Right atrium auricular region (tissue), 2 donors: Measurements from ENCODE around the gene RNASE12. TPM values are rescaled to one million over a fixed set of nuclear protein-coding genes. Genes with fewer than 3 reads are reported as not detected.

Experiments
- DNase-seq: peaks from one replicate; pipeline ENCODE4 v3.0.0-alpha.2; 2019; ENCODE audit warnings: low spot score
- H3K27ac ChIP-seq, 2 donors: fragments of 200-600 bp; sonication (generic); 1 replicate in 1 of 2; 2 replicates in 1 of 2; pipeline ENCODE4 v1.5.1; 2016 to 2019
- H3K27me3 ChIP-seq, 2 donors: fragments of 200-600 bp; sonication (generic); one replicate each; pipeline versions ENCODE4 v1.5.1 to v1.6.0; 2017 to 2019
- H3K36me3 ChIP-seq: fragments of 200-600 bp; sonication (generic); one replicate; pipeline ENCODE4 v1.5.1; 2016
- H3K4me1 ChIP-seq, 2 donors: fragments of 200-600 bp; sonication (generic); one replicate each; pipeline versions ENCODE4 v1.5.1 to v1.6.0; 2017 to 2019
- H3K4me3 ChIP-seq, 2 donors: fragments of 200-600 bp; sonication (generic); 1 replicate in 1 of 2; 2 replicates in 1 of 2; pipeline ENCODE4 v1.5.1; 2017 to 2019; ENCODE audit warnings: mild to moderate bottlenecking in 1 of 2, moderate library complexity in 1 of 2
- H3K9me3 ChIP-seq, 2 donors: fragments of 200-600 bp; sonication (generic); one replicate each; pipeline ENCODE4 v1.5.1; 2019
- total RNA-seq, 2 donors: library from RNA; depleted of rRNA; stranded (reverse); fragments of >200 nt; gene quantifications; one replicate each; pipeline ENCODE4 v1.1.0, GENCODE V29; 2016
- TF ChIP-seq, protein P1 (sequence below), 2 donors: fragments of 200-600 bp; sonication (generic); IDR thresholded peaks; one replicate each; pipeline ENCODE4 v1.5.1; 2019; ENCODE audit warnings: antibody characterized with exemption in 2 of 2

RNASE12 gene
- total RNA-seq, 2 donors from 2014 or later = not detected

DNA sequence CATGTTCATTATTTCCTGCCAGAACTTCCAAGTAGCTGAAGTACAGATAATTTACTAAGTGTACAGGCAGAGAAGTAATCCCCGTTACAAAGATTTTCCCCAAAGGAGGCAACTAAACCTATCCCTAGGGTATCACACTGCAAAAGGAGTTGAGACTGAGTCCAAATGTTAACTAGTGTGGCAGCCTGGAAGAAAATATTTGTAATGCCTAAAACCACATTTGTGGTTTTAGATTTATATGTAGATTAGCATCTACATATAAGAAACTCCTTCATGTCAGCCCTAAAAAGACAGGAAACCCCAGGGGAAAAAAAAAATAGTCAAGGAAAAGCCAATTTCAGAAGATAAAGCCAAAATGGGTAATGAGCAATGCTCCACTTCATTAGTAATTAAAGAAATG, 1.4 kb upstream of the RNASE12 start:
- H3K36me3 ChIP-seq = no peaks in the 10 kb centered on the region
- no peaks in the 10 kb centered on the region for H3K4me1 ChIP-seq
- TF ChIP-seq, protein P1, sequence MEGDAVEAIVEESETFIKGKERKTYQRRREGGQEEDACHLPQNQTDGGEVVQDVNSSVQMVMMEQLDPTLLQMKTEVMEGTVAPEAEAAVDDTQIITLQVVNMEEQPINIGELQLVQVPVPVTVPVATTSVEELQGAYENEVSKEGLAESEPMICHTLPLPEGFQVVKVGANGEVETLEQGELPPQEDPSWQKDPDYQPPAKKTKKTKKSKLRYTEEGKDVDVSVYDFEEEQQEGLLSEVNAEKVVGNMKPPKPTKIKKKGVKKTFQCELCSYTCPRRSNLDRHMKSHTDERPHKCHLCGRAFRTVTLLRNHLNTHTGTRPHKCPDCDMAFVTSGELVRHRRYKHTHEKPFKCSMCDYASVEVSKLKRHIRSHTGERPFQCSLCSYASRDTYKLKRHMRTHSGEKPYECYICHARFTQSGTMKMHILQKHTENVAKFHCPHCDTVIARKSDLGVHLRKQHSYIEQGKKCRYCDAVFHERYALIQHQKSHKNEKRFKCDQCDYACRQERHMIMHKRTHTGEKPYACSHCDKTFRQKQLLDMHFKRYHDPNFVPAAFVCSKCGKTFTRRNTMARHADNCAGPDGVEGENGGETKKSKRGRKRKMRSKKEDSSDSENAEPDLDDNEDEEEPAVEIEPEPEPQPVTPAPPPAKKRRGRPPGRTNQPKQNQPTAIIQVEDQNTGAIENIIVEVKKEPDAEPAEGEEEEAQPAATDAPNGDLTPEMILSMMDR (IDR thresholded peaks at IDR 0.05) = no peak
- H3K9me3 ChIP-seq = no peaks in the 10 kb centered on the region
- no peak for DNase-seq
- no peak overlapping the region for H3K27ac ChIP-seq
- H3K4me3 ChIP-seq = no peak overlapping the region
- H3K27me3 ChIP-seq = no peaks in the 10 kb centered on the region

DNA sequence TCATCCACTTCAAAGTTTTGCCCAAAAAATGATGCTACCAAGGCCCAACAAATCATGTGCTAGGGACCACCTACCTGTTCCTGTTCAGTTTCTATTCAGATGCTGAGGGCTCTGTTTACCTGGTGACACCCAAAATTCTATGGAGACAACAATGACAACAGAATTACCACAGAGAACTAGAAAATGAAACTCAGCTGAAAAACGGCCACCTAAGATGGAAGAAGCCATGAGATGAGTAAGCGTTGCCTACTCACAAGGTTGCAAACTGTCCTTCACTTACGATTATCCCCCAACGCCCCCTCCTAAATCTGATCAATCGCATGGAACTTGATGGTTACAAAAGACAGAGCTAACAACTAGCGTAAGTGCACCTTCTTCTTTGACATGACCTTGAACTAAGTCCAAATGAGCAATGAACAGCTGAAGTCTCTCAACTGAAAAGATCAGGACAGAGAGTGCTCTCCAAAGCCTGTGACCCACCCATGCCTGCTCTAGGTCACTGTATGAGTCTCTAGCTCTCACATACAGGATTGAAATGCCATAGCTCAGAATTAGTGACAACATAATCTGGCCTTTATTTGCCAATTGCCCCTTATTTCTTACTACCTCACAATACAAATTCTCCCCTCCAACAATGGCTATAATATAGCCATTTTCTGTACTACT, 3.6 kb downstream of the RNASE12 start, which contains the start of gene RNASE11:
Gene RNASE11, minus strand, starts transcription at position 513 of the 666 bp plus-strand sequence.
- TF ChIP-seq, protein P1 (IDR thresholded peaks at IDR 0.05) = no peak
- Histone ChIP-seq H3K4me1 (no peaks in the 10 kb centered on the region), H3K36me3 (no peaks in the 10 kb centered on the region), H3K4me3 (no peak within 1 kb of the TSS), H3K27ac (no peak within 1 kb of the TSS), H3K9me3 (no peaks in the 10 kb centered on the region), H3K27me3 (no peaks in the 10 kb centered on the region)
- DNase-seq = no peak

DNA sequence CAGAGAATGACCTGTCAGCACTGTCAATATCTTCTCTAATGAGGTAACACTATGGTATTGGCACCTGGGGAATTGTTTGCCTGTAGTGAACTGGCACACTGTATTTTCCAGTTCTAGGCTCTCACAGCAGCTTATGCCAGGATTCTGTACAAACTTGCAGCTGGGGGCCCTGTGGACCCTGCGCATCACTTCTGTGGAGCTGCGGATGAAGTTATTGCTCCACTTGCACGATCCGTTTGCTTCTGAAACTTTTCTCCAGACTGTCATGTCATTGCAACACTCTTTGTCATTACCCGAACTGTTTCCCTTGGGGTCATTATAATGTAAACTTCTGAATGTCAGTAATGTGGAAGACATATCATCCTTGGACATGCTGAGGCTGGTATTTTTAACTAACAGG, 7.3 kb downstream of the RNASE12 start:
- Histone ChIP-seq H3K4me3 (no peak overlapping the region), H3K27me3 (no peaks in the 10 kb centered on the region), H3K9me3 (no peaks in the 10 kb centered on the region), H3K27ac (no peak overlapping the region), H3K36me3 (no peaks in the 10 kb centered on the region), H3K4me1 (no peaks in the 10 kb centered on the region)
- no peak for DNase-seq
- TF ChIP-seq, protein P1 (IDR thresholded peaks at IDR 0.05) = no peak

DNA sequence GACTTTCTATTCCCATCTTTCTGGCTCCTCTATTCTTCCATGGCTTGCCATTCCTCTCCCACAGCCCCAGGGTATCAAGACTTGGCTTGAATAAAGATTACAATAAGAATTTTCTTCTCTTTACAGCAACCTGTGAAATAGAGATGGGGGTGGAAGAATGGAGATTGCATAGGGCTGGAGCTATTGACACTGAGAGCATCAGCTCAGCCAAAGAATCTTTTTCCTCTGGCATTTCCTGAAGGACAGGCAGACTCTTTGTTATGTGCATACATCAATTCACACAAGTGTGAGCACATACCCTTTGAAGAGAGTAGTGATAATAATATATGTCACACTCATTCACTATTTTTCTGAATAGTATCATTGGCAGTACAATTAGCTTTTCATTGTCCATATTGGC, 8.0 kb downstream of the RNASE12 start:
- DNase-seq = no peak
- no peak overlapping the region for H3K27ac ChIP-seq
- H3K9me3 ChIP-seq = no peaks in the 10 kb centered on the region
- no peaks in the 10 kb centered on the region for H3K4me1 ChIP-seq
- TF ChIP-seq, protein P1 (IDR thresholded peaks at IDR 0.05) = no peak
- H3K36me3 ChIP-seq = no peaks in the 10 kb centered on the region
- H3K27me3 ChIP-seq = no peaks in the 10 kb centered on the region
- H3K4me3 ChIP-seq = no peak overlapping the region

DNA sequence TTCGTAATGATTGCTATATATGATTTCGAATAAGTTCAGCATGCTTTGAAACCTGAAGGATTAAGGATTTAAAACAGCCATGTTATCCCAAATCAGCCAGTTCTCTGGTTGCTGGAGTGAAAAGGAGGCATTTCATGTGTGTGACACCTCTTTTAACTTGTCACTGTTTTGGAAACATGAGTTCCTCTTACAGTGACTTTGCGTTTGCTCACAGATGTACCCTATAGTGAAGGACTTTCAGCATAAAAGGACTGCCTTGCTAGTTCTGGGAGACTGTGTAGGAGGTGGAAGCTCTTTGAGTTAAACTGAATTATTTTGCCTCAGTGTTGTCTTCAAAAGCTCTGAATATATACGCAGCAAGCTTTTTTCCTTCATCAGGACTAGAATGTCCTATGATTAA, 10.9 kb downstream of the RNASE12 start:
- no peak overlapping the region for H3K27ac ChIP-seq
- no peaks in the 10 kb centered on the region for H3K27me3 ChIP-seq
- TF ChIP-seq, protein P1 (IDR thresholded peaks at IDR 0.05) = no peak
- no peaks in the 10 kb centered on the region for H3K36me3 ChIP-seq
- no peak for DNase-seq
- no peak overlapping the region for H3K4me3 ChIP-seq
- H3K9me3 ChIP-seq = no peaks in the 10 kb centered on the region
- H3K4me1 ChIP-seq = no peaks in the 10 kb centered on the region
